HL-60 (cell line): ENCODE results near the gene GDF7.

Experiments used
- CTCF ChIP-seq: IDR thresholded peaks from one replicate; pipeline ENCODE4 v1.5.1; 2011; ENCODE audit warnings: low read length, control low read depth, inconsistent platforms; ENCODE audit not compliant: insufficient read depth
- GABPA ChIP-seq: IDR thresholded peaks from 2 replicates; pipeline ENCODE4 v1.6.1; 2012; ENCODE audit warnings: low read depth
- POLR2AphosphoS5 ChIP-seq: IDR thresholded peaks from 2 replicates; pipeline ENCODE4 v1.6.1; 2012; ENCODE audit warnings: low read depth
- REST ChIP-seq: IDR thresholded peaks from 2 replicates; pipeline ENCODE4 v1.6.1; 2012; ENCODE audit warnings: low read depth; ENCODE audit not compliant: insufficient replicate concordance
- SPI1 ChIP-seq: IDR thresholded peaks from 2 replicates; pipeline ENCODE4 v1.6.1; 2012; ENCODE audit warnings: low read depth, mild to moderate bottlenecking, borderline replicate concordance

- TF ChIP-seq CTCF (no peak), REST (no peak), GABPA (no peak), POLR2AphosphoS5 (no peak), SPI1 (no peak)
These were observed 55.8 kb downstream of the GDF7 start for GRCh38 chr2:20722592-20723240.
